Amygdala (tissue), 56 donors: Measurements from ENCODE around the gene PLEKHG7.
"Not testable (repeated sequence)": the region's sequence is repeated elsewhere in the genome, so short reads cannot be mapped to it uniquely, and the experiment has no call there.

ENCODE experiments used
- DNase-seq, 56 donors: peaks; one replicate each; lab custom pipeline; 2025; lab: John Stamatoyannopoulos, UW

PLEKHG7 gene

GRCh38 chr12:92794356-92794755 lies 91.6 kb downstream of the PLEKHG7 start:
- not testable (repeated sequence) for DNase-seq

GRCh38 chr12:92794814-92795213 lies 92.0 kb downstream of the PLEKHG7 start:
- no peak for DNase-seq

GRCh38 chr12:92796650-92797049 lies 93.9 kb downstream of the PLEKHG7 start:
- no peak for DNase-seq

- DNase-seq, result no peak
These were observed 100.1 kb downstream of the PLEKHG7 start for GRCh38 chr12:92802906-92803305.

GRCh38 chr12:92803903-92804302 lies 101.1 kb downstream of the PLEKHG7 start:
- no peak for DNase-seq

- no peak for DNase-seq
These were observed 107.6 kb downstream of the PLEKHG7 start for GRCh38 chr12:92810370-92810769.

GRCh38 chr12:92814584-92814983 lies 111.8 kb downstream of the PLEKHG7 start:
- DNase-seq, result no peak

GRCh38 chr12:92821142-92821541 lies 118.4 kb downstream of the PLEKHG7 start:
- no peak for DNase-seq
